K562 (cell line): ENCODE measurements around the gene PPP6C. TPM values are rescaled to one million over a fixed set of nuclear protein-coding genes. Genes with fewer than 3 reads are reported as not detected.

Experiments
- ATAC-seq: fragments of 200-7000 bp; cut with Tn5 transposase; 3 replicates; pipeline ENCODE4 v1.9.1; 2020; ENCODE audit warnings: moderate library complexity
- BruUV-seq: library from RNA; stranded (reverse); fragments of 400-500 nt; replicated peaks from 2 replicates; lab custom pipeline; 2021; lab: Mats Ljungman, UMichigan
- CTCF ChIA-PET: fragments of 300-600 bp; formaldehyde crosslinking; extraction: SDS; loops from one replicate; lab custom pipeline; 2021; ENCODE audit warnings: low intra/inter-chr PET ratio; lab: Yijun Ruan, JAX
- POLR2A ChIA-PET: fragments of 300-600, 350-650 bp; sonication (Branson Sonifier 250); formaldehyde crosslinking; extraction: SDS; loops from one replicate; lab custom pipeline; 2021; ENCODE audit warnings: antibody characterized with exemption, inconsistent platforms; lab: Yijun Ruan, JAX
- DNase-seq, 4 experiments: peaks; one replicate each; pipeline versions ENCODE4 v3.0.0 to v3.0.0-alpha.2; 2011 to 2018; ENCODE audit warnings: low spot score in 3 of 4, mixed read lengths in 3 of 4; ENCODE audit errors: extremely low read depth in 1 of 4
- FAIRE-seq: peaks from 2 replicates; lab custom pipeline; 2011; peaks lifted over from hg19 to GRCh38; lab: Jason Lieb, UNC
- H2AFZ ChIP-seq: 2 replicates; pipeline ENCODE4 v1.6.0; 2011; ENCODE audit warnings: low read depth, low read length, control low read depth, inconsistent platforms
- H3K27ac ChIP-seq: fragments of 200-600 bp; 3 replicates; pipeline ENCODE4 v1.8.0; 2011; ENCODE audit warnings: low read depth, mild to moderate bottlenecking, control low read depth, inconsistent platforms, low read length, moderate library complexity, mixed read lengths; ENCODE audit errors: extremely low read depth
- H3K27me3 ChIP-seq, 2 experiments: fragments of 300-600 bp in 1 of 2; 2 replicates in 1 of 2; 3 replicates in 1 of 2; pipeline versions ENCODE4 v1.6.0 to v1.8.0; 2011; ENCODE audit warnings: inconsistent platforms in 2 of 2, low read length in 2 of 2, mild to moderate bottlenecking in 1 of 2, mixed read lengths in 1 of 2, moderate library complexity in 1 of 2; ENCODE audit not compliant: control insufficient read depth in 2 of 2, insufficient read depth in 2 of 2
- H3K36me3 ChIP-seq: fragments of 300-600 bp; 3 replicates; pipeline ENCODE4 v1.8.0; 2011; ENCODE audit warnings: mild to moderate bottlenecking, low read length, inconsistent platforms; ENCODE audit not compliant: control insufficient read depth, insufficient read depth
- H3K4me1 ChIP-seq, 2 experiments: fragments of 200-600 bp in 1 of 2; replicated peaks in 1 of 2; 2 replicates in 1 of 2; 3 replicates in 1 of 2; pipeline versions ENCODE4 v1.5.1 to v1.8.0; 2011; ENCODE audit warnings: inconsistent platforms in 2 of 2, low read length in 2 of 2, mild to moderate bottlenecking in 1 of 2, mixed read lengths in 1 of 2, moderate library complexity in 1 of 2; ENCODE audit not compliant: control insufficient read depth in 2 of 2, insufficient read depth in 2 of 2
- H3K4me2 ChIP-seq: 2 replicates; pipeline ENCODE4 v1.6.1; 2011; ENCODE audit warnings: low read length, control low read depth, inconsistent platforms, mixed read lengths; ENCODE audit not compliant: insufficient read depth
- H3K4me3 ChIP-seq: fragments of 200-600 bp; sonication (generic), shearing (Covaris generic); 2 replicates; pipeline ENCODE4 v1.5.1; 2016; ENCODE audit warnings: control low read depth, inconsistent platforms
- H3K79me2 ChIP-seq: fragments of 200-600 bp; 3 replicates; pipeline ENCODE4 v1.8.0; 2011; ENCODE audit warnings: low read length, inconsistent platforms; ENCODE audit not compliant: control insufficient read depth, insufficient read depth
- H3K9ac ChIP-seq, 2 experiments: 2 replicates each; pipeline versions ENCODE4 v1.6.0 to v1.6.1; 2011; ENCODE audit warnings: low read depth in 2 of 2, low read length in 2 of 2, control low read depth in 1 of 2, inconsistent platforms in 1 of 2, mild to moderate bottlenecking in 1 of 2, mixed read lengths in 1 of 2; ENCODE audit not compliant: insufficient read depth in 1 of 2
- H3K9me1 ChIP-seq: one replicate; pipeline ENCODE4 v1.6.0; 2011; ENCODE audit warnings: inconsistent platforms, mild to moderate bottlenecking, low read length, moderate library complexity; ENCODE audit not compliant: control insufficient read depth, insufficient read depth
- H3K9me3 ChIP-seq: replicated peaks from 2 replicates; pipeline ENCODE4 v1.5.1; 2011; ENCODE audit warnings: low read depth, low read length, inconsistent platforms; ENCODE audit not compliant: control insufficient read depth, insufficient read depth
- H4K20me1 ChIP-seq: replicated peaks from 2 replicates; pipeline ENCODE4 v1.6.1; 2011; ENCODE audit warnings: low read length, inconsistent platforms, mixed read lengths; ENCODE audit not compliant: control insufficient read depth, insufficient read depth
- CHD1 ChIP-seq: fragments of 200-600 bp; sonication (generic); IDR thresholded peaks from one replicate; pipeline ENCODE4 v1.6.1; 2012; ENCODE audit warnings: mild to moderate bottlenecking, moderate library complexity, low read length, inconsistent platforms
- CHD2 ChIP-seq: IDR thresholded peaks from 2 replicates; pipeline ENCODE4 v1.6.1; 2011; ENCODE audit warnings: low read depth, low read length
- FOSL1 ChIP-seq: fragments of 200-800 bp; sonication (Bioruptor generic); conservative IDR thresholded peaks from 2 replicates; pipeline ENCODE4 v1.6.1; 2016; ENCODE audit warnings: missing genetic modification characterization, missing compliant biosample characterization
- HDAC3 ChIP-seq: fragments of 450-650 bp; IDR thresholded peaks from 2 replicates; pipeline ENCODE4 v1.6.1; 2018; ENCODE audit warnings: borderline replicate concordance, mild to moderate bottlenecking, moderate library complexity; ENCODE audit not compliant: partially characterized antibody
- JUN ChIP-seq, 2 experiments: sonication (generic) in 1 of 2; formaldehyde crosslinking in 1 of 2; IDR thresholded peaks; 2 replicates each; pipeline versions ENCODE4 v1.6.1 to v1.8.0; 2012 to 2022; ENCODE audit warnings: borderline replicate concordance in 2 of 2, mild to moderate bottlenecking in 2 of 2, improper control_type of control experiment in 1 of 2, low read depth in 1 of 2, low read length in 1 of 2, missing genetic modification reagents in 1 of 2
- POLR2G ChIP-seq: fragments of 200-400 bp; formaldehyde crosslinking; IDR thresholded peaks from 2 replicates; pipeline ENCODE4 v1.6.1; 2017; ENCODE audit warnings: low read depth, mild to moderate bottlenecking, antibody characterized with exemption, low read length, moderate library complexity
- WGBS: fragments of 100-300 bp; shearing (Covaris generic); methylation state at CpG from one replicate; pipeline ENCODE4 v1.1.6; 2016; ENCODE audit warnings: low coverage, mixed read lengths; ENCODE audit not compliant: insufficient coverage; ENCODE audit errors: missing lambda C conversion rate; 5-methylcytosine and 5-hydroxymethylcytosine counted together
- in situ Hi-C: fragments of 300-500 bp; cut with MboI; formaldehyde crosslinking; loops from 4 replicates; pipeline ENCODE4 v1.15.0; 2018; ENCODE audit warnings: inconsistent platforms, mixed read lengths
- intact Hi-C: fragments of 100-400 bp; cut with micrococcal nuclease; formaldehyde crosslinking; loops from 2 replicates; pipeline ENCODE4 v1.14.2; 2022
- polyA plus RNA-seq, 8 experiments: library from polyadenylated mRNA; depleted of rRNA in 4 of 8; stranded (reverse) in 5 of 8; unstranded in 3 of 8; fragments of >200 nt; fragmentation: Nextera tagmentation in 2 of 8; fragmentation: Illumina TruSeq in 1 of 8; extraction: Ambion mirVana in 2 of 8; extraction: Trizol in 1 of 8; gene quantifications; 2 replicates each; pipeline versions ENCODE4 v1.2.1 to v1.2.3, GENCODE V29; 2011 to 2014; ENCODE audit warnings: inconsistent platforms in 1 of 8, missing spikeins in 1 of 8
- total RNA-seq, 7 experiments: library from RNA; depleted of rRNA in 6 of 7; stranded (reverse); fragments of >200 nt in 6 of 7; fragmentation: Illumina TruSeq in 2 of 7; extraction: Trizol in 2 of 7; gene quantifications; 2 replicates each; pipeline versions ENCODE4 v1.2.1 to v1.2.3, GENCODE V29; 2011 to 2021; ENCODE audit warnings: low replicate concordance in 1 of 7

PPP6C gene
- total and polyA plus RNA-seq, 9 of the 15 experiments (the other 6 are each of a cell fraction or from before 2014, with no cell fraction given): 18.8 to 44.8 (median 38.3) TPM

DNA sequence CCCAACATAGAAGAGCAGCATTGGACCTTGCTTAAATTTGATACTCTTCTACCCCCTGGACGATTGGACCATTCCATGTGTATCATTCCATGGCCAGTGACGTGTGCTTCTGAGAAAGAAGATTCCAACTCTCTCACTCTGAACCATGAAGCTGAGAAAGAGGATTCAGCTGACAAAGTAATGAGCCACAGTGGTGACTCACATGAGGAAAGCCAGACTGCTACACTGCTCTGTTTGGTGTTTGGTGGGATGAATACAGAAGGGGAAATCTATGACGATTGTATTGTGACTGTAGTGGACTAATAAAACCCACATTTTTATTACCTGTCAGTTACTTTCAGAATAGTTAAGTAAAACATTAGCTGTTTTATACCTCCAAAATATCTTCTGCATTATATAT is 44.1 kb upstream of the PPP6C start:
- Histone ChIP-seq H4K20me1 (peaks cover 40% of the 10 kb centered on the region), H2AFZ (no peak overlapping the region), H3K27ac (peak overlapping the region; percentile 10; the same call in 2 of the 3 replicates), H3K27me3 (no peaks in the 10 kb centered on the region), H3K4me3 (no peak overlapping the region), H3K9ac (no peak overlapping the region), H3K36me3 (peaks cover 68% of the 10 kb centered on the region), H3K79me2 (peaks cover 34% of the 10 kb centered on the region), H3K4me2 (no peak overlapping the region), H3K9me1 (no peaks in the 10 kb centered on the region), H3K9me3 (no peaks in the 10 kb centered on the region), H3K4me1 (peaks cover 4 to 15% of the 10 kb centered on the region in 2 experiments; a peak in 2 of 5 replicates)
- DNase-seq (peak in 1 of 4 experiments; percentile 21), FAIRE-seq (no peak), ATAC-seq (peak; percentile 7)
- intact Hi-C loops: no loop called here
- no TSS peak for BruUV-seq
- POLR2A ChIA-PET: interaction anchor here (0.6 to 6.2 kb wide), 9 partner anchors 9 to 174 kb away, joined by 3 to 75 read pairs (median 3); no protein-coding TSS in a partner anchor
- 48% methylated on average over 3 of the region's 3 CpGs for WGBS
- in situ Hi-C loops: no loop called here
- CTCF ChIA-PET: no interaction called here
- TF ChIP-seq POLR2G (peak; percentile 60; the same call in 1 of the 2 replicates), JUN (IDR thresholded peaks at IDR 0.05; ENCODE audit: borderline replicate concordance, low read depth, low read length) (peak; percentile 44; the same call in 1 of the 2 replicates), JUN (CRISPR knock-in tag; IDR thresholded peaks at IDR 0.05; ENCODE audit: borderline replicate concordance) (no peak), CHD2 (peak; percentile 24; the same call in 1 of the 2 replicates), CHD1 (no peak), HDAC3 (no peak), FOSL1 (tag) (peak; percentile 68)
